Activated CD4-positive, alpha-beta T cell treated with anti-CD3 and anti-CD28 coated beads, Interleukin-2, amount 50 U/mL, for 16 hours (primary cell): ENCODE measurements around the gene COLGALT1.

Experiments used
- DNase-seq: peaks from one replicate; pipeline ENCODE4 v3.0.0-alpha.2; 2020

The COLGALT1 gene

DNA sequence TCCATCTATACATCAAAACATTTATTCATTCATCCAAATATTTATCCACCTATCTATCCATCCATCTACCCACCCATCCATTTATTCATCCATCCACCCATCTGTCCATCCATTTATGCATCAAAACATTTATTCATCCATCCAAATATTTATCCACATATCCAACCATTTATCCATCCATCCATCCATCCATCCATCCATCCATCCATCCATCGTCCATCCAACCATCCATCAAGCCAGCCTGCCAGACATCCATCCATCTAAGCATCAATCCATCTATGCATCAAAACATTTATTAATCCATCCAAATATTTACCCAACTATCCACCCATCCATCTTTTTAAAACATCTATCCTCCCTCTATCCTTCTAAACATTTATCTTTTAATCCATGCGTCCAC, 70.5 kb downstream of the COLGALT1 start:
- no peak for DNase-seq

GRCh38 chr19:17626456-17627015, 71.1 kb downstream of the COLGALT1 start:
- no peak for DNase-seq

- DNase-seq: no peak
These were observed 71.7 kb downstream of the COLGALT1 start for GRCh38 chr19:17627161-17627560.

GRCh38 chr19:17627921-17628320, 72.5 kb downstream of the COLGALT1 start:
- no peak for DNase-seq

- DNase-seq: no peak
These were observed 74.3 kb downstream of the COLGALT1 start for GRCh38 chr19:17629760-17630159.

DNA sequence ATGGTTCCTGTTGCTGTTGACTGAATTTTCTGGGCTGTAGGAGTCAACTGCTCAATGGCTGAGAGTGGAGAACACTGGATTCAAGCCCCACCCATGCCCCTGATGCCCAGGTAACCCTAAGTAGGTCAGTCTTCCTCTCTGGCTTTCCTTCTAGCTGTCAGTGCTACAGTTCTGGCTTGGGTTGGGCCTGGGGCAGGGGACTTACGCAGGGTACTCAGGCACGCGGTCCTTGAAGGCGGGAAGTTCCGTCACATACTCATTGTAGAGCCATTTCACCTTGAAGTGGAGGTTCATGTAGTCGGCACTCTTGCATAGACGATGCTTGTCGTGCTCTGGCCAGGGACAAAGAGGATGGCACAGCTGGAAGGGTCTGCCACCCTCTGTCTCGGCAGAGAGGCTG, 77.1 kb downstream of the COLGALT1 start:
- DNase-seq: no peak
